Cardiac septum (tissue), 1 donor: ENCODE results near the gene TNFRSF25. TPM values are rescaled to one million over a fixed set of nuclear protein-coding genes. Genes with fewer than 3 reads are reported as not detected.

Experiments used
- DNase-seq: peaks from one replicate; pipeline ENCODE4 v3.0.0-alpha.2; 2020; ENCODE audit warnings: low spot score
- intact Hi-C: fragments of 100-400 bp; cut with DNase I; formaldehyde crosslinking; loops from one replicate; pipeline ENCODE4 v1.14.0; 2022
- total RNA-seq: library from RNA; stranded (reverse); fragmentation: NEBNext Ultra II Directional; extraction: Animal tissue kit (Norgen Biotek cat#: 25700); gene quantifications from one replicate; pipeline ENCODE4 v1.2.1, GENCODE V29; 2021
- donor health status: DM: no; HTN: no; CAD: no.

The TNFRSF25 gene
- total RNA-seq, 1 donor from 2014 or later: 8.5 TPM

DNA sequence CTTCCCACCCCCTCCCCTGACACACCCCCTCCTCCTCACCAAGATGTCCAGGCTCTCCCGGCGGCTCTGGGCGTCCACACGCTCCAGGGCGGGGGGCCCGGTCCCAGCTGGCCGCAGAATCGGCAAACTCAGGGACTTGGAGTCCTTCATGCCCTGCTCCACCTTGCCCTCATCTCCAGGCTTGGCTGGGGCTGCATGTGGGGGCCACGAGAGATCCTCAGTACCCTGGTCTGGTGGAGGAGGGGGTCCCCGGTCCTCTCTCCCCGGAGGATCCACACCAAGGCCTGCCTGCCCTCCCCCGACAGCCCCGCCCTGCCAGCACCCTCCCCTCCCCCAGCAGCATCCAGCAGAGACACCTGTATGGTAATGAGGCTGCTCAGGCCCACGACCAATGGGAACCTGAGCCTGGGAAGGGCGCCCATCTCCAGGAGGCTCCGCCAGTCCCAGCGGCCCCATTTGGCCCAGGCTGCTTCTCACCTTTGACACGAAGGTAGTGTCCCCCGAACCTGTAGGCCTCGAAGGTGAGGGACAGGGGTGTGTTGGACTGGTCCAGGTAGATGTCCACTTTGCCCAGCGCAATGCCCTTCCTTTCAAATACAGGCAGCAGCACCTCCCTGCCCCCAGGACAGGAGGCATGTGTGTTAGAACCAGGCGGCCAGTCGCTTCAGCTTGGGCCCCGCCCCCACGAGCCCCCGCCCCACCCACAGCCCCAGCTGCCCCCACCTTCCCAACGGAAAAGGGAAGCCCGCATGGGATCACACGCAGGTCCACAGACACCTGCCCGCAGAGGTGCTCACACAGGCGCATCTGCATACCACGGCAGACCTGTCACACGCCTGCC is 8.2 kb upstream of the TNFRSF25 start:
- intact Hi-C loops: no loop called here
- no peak for DNase-seq

DNA sequence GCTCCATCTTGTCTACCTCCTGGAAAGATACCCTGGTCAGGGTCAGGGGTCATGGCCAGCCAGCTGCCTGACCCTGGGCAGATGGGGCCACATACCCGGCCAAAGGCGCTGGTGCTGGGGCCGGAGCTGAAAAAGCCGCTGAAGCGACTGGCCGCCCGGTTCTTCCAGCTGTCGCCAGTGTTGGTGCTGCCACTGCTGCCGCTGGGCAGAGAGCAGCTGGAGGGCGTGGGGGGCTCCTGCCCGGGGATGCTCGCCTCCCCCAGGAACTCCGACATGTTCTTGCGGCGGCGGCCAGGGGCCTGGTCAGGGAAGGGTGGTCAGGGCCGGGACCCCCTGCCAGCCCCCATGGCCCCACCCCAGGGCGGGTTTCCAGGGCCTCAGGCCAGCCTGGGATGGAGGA is 7.2 kb upstream of the TNFRSF25 start:
- intact Hi-C loops: no loop called here
- no peak for DNase-seq

DNA sequence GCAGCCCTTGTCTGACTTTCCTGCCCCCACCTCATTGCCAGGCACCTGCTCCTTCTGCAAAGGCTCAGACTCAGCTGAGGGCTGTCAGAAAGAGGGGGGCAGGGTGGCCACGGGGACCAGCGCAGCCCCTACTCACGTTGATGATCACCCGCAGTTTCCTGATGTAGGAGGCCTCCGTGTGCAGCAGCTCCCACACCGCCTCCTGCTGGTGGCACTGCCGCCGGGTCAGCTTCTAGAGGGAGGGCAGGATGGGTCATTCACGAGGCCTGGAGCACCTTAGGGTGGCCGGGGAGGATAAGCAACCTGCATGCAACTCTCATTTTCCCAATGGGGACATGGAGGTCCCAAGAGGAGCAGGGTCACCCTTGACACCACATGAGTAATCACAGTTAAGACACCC is 6.4 kb upstream of the TNFRSF25 start:
- intact Hi-C loops: no loop called here
- DNase-seq: no peak

DNA sequence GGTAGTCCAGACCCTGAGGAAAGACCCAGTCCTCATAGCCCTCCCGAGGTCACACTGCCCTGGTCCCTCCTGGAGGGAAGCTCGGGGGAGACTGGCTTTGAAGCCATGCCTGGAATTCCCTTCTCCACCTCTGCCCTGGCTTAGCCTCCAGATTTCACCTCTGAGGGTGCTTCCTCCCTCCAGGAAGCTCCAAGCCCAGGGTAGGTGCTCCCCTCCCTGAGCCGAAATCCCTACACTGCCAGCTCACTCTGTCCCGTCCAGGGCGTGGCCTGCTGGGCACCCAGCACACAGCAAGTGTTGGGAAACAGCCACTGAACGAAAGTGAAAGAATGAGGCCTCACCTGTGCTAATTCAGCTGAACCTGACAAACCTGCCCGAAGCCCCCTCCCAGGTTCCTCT is 6.0 kb upstream of the TNFRSF25 start:
- intact Hi-C loops: no loop called here
- no peak for DNase-seq

DNA sequence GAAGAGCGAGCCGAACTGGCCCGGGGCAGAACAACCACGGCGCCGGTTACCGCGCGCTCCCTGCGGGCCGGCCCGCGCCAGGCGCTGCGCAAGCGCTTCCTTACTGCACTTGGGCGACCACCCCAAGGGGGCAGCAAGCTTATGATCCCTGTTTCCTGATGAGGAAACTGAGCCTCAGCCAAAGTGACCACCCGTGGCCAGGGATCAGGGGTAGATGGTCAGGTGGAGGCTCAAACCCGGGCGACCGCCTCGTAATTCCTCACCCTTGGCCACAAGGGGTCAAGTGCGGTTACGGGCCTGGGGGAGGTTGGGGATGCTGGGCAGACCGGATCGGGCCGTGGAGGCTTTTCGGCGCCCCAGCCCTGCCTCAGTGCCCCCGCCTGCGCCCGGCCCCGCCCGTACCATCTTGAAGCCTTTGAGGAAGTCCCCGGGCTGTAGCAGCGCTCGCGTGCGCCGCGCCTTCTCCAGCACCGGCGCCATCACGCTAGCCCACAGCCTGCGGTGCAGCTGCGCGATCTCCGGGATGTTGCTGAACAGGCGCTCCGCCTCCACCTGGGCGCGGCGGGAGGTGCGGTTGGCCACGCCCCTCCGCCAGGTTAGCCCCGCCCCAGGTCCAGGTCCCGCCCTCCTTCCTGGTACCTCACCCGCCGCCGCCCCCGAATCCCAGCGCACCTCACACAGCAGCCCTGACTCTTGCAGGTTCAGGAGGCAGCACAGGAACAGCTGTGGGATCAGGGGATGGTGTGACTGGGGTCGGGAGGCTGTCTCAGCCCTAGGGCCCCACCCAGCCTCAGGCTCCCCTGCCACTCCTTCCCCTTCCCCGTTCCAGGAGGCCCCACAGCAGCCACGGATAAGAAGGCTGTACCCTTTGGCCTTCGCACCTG is 5.4 kb upstream of the TNFRSF25 start:
- intact Hi-C loops: no loop called here
- no peak for DNase-seq

DNA sequence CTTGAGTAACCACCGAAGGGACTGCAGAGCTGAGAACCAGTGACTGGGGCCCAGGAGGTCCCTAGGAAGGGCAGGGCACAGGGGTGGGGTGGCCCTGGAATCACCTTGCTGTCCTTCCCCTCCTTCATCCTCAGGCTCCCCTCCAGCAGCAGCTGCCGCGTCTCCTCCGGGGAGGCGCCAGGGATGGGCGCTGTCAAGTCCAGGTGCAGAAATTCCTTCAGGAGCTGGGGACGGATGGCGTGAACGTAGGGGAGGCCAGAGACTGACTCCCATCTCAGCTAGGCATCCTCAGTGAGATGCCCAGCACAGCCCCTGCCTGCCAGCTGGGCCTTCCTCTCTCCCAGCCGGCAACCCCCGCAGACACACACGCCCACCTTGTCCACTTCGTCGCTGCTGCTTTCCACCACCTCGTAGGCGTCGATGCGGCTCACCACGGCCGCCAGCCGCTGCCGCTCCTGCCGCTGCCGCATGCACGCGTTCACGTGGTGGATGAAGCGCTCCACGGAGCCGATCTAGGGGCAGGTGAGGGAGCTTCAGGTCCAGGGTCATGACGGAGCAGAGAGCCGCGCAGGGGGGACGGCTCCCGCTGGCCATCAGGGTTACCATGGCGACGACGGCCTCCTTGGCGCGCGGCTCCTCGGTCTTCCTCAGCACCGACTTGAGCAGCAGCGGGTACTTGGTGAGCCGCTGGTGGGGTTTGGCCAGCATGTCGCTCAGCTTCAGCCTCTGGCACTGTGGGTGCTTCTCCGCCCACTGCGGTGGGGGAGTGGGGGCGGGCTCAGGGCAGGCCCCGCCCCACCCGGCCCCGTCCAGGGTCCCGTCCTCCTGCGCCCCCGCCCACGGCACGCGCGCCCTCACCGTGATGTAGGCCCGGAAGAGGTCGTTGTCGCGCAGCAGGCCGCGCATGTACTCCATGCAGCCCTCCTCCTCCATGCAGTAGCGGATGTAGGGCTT is 4.4 kb upstream of the TNFRSF25 start:
- intact Hi-C loops: no loop called here
- no peak for DNase-seq

DNA sequence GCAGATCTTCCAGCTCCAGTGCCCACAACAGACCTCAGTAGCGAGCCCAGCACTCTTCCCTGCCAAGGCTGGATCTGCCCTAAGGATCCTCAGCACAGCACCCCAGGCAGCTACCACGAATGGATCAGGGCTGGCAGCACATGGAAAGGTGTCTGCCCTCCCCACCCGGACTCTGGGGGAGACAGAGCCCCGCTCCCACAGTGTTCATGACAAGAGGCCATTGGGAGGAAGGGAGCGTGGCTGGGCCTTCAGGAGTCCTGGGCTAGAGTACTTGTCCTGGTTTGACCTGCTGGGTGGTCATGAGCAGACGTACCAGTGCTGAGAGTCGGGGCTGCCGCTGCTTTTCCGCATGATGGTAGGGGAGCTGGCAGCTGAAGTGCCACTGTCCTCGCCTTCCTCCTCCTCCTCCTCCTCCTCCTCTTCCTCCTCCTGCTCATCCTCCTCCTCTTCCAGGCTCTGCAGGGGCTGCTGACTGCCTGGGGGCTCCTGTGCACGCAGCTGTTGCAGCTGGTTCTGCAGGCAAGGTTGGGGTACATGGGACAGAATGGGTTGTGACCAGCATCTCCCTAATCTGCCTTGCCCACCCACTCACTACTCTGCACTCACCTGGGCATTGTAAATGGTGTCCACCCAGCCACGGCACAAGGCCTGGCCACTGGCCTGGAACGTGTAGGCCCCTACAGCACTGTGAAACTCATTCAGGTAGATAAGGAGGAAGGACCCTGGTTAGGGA is 2.9 kb upstream of the TNFRSF25 start:
- intact Hi-C loops: no loop called here

DNA sequence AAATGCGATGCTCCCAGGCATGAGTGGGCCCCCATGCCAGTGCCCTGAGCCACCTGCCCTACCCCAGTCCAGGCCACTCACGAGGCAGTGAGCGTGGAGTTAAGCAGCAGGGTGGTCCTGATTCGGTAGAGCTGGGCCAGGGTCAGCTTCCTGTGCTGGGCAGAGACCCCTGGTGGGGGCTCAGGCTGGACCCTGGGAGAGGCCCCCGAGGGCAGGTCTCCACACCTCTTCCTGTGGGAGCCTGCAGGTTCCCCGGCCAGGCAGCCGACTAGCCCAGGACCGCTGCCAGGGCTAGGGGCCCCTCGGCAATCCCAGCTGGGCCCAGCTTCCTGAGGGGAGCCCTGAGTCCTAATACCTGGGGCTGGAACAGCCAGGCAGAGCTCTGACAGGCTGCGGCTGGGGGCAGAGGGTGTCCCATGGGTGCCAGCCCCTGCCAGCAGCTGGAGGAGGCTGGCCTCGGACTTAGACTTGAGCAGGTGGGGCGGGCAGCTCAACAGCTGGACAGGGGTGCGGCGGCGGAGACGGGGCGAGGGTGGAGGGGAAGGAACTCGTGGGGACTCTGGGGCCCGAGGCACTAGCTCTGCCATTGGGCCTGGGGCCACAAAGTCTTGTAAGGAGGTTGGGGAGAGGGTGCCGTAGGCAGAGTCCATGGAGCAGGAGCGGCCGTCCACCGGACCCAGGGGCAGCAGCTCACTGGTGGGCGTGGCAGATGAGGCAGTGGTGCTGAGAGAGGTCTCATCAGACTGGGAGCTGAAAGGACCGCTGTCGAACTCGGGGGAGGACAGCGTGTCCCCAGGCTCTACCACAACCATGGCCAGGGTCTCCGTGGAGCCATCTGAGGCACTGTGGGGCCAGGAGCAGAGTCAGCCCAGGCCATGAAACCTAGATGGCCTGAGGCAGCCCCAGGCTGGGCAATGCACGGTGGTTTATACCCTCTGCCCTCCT is 2.0 kb upstream of the TNFRSF25 start:
- intact Hi-C loops: no loop called here

More for the DNA sequence above, 2.9 kb upstream of the TNFRSF25 start:
- DNase-seq: no peak

DNA sequence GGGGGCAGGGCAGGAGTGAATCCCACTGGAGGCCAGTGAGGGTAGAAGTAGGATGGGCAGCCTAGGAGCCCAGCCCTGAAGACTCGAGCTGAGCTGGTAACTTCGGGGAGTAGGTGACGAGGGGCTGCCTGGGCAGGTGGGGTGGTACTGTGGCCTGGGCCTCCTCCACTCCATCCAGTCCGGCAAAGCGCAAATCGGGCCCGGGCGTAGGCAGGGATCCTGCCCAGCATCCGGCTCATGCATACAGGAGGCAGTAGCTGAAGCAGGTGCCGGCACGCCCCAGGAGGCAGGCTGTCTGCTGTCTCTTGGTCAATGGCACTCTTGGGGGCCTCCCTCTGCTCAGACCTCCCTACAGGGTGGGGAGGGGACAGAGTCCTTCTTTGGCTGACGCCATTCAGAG is 1.3 kb upstream of the TNFRSF25 start:
- no peak for DNase-seq
- intact Hi-C loops: no loop called here

More for the DNA sequence above, 2.0 kb upstream of the TNFRSF25 start:
- no peak for DNase-seq

DNA sequence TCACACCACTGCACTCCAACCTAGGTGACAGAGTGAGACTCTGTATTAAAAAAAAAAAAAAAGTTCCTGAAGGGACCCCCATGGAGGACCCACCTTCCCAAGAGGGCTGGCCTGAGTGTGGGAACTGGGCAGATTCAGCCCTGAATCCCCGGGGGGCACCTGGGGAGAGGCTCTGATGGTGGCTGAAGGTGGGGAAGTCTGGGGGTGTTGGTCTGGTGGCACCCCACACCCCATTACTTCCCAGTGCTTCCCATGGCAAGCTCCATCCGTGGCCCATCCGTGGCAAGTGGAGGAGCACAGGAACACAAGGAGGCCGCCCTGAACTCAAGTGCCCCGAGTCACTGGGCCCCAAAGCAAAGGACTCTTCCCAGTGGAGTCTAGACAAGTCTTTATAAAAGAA is 778 bp upstream of the TNFRSF25 start:
- intact Hi-C loops: no loop called here

DNA sequence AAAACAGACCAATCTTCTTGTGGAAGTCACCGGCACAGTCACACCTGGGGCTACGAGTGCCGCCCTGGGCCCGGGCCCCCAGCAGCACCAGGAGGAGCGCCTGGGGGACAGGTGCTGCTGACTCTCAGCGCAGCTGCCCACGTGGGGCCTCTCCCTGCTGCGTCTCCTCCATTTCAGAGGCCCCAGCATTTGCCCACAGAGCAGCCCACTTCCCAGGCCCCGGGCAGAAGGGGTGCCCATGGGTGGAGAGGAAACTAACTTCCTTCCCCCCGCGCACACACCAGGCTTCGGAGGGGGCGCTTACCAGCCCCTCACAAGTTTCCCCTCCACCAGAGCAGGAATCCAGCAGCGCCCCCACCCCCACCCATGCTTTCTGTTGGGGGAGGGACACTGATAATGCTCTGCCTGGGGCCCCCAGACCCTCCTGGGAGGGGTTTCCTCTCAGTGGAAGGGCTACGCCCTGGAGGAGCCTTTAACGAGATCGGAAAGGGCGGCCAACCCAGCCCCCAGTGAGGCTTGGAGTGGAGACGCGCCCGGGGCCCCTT is 440 bp downstream of the TNFRSF25 start:
- no peak for DNase-seq
- intact Hi-C loops: no loop called here

More for the DNA sequence above, 778 bp upstream of the TNFRSF25 start:
- DNase-seq: no peak

DNA sequence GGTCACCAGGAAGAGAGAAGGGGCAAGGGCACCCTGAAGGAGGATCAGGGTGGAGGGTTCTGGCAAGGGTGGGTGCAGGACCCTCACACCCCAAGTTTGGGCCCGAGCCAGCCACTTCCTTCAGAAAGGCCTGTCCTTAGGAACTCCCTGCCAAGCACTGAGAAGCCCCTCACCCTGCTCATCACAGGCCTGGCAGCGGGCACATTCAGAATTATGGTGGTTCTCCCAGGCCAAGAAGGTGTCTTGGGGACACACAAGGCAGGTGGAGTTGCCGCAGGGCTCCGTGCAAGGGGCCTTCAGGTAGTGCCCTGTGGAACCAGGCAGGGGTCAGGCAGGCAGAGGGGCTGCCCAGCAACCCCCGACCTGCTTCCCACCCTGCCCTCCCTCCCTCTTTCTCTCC is 1.1 kb downstream of the TNFRSF25 start:
- DNase-seq: no peak
- intact Hi-C loops: no loop called here

DNA sequence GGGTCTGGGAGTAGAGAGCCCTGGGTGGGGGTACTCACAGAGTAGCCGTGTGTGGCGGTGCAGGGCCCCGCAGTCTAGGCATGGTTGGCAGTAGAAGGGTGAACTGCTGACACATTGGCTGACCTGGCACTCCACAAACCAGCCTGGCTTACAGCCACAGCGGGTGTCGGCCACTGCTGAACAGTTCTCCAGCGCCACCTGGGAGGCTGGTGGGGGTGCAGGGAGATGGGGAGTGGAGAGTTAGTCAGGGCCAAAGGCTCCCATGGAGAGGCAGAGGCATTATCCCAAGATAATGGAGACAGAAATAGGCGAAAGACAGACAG is 1.5 kb downstream of the TNFRSF25 start:
- DNase-seq: peak; percentile 85
- intact Hi-C loops: no loop called here

DNA sequence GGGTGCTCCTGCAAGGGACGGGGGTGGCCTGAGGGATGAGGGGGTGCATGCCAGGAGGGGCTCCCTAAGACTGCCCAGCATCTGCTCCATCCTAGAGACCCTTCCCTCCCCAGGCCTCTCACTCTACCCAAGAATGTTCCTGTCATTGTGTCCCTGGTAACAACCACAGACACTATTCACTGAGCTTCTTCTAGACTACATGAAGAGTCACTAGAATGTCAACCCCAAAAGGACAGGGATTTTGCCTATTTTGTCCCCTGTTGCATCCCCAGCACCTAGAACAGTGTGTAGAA is 2.9 kb downstream of the TNFRSF25 start:
- DNase-seq: no peak
- intact Hi-C loops: no loop called here

DNA sequence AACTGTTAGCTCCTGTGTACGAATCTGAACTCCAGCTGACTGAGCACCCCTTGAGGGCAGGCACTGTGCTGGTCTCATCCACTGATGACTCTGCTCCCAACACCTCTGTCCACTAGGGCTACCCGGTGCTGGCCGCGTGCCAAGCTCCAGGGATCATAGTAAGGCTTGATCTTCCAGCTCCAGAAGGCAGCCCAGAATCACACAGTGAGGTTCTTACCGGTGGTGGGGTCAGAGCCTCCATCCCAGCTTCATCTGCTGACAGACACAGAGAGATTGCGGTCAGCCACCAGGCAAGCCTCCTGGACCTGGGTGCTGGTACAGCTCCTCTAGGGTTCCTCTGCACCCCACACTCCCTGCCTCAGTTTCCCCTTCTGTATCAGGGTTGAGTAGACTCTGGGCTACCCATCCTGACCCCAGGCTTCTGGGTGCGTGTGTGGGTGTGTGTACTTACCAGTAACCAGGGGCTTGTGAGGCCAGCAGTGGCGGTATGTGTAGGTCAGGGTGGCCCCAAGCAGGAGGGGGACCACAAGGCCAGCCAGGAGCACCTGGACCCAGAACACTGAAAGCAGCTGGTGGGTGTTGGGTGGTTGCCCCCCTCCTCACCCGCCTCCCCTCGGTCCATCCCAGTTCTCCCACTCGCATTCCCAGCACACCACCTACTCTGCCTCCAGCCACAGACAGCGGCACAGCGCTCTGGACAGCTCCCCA is 3.4 kb downstream of the TNFRSF25 start:
- intact Hi-C loops: no loop called here
- DNase-seq: no peak

DNA sequence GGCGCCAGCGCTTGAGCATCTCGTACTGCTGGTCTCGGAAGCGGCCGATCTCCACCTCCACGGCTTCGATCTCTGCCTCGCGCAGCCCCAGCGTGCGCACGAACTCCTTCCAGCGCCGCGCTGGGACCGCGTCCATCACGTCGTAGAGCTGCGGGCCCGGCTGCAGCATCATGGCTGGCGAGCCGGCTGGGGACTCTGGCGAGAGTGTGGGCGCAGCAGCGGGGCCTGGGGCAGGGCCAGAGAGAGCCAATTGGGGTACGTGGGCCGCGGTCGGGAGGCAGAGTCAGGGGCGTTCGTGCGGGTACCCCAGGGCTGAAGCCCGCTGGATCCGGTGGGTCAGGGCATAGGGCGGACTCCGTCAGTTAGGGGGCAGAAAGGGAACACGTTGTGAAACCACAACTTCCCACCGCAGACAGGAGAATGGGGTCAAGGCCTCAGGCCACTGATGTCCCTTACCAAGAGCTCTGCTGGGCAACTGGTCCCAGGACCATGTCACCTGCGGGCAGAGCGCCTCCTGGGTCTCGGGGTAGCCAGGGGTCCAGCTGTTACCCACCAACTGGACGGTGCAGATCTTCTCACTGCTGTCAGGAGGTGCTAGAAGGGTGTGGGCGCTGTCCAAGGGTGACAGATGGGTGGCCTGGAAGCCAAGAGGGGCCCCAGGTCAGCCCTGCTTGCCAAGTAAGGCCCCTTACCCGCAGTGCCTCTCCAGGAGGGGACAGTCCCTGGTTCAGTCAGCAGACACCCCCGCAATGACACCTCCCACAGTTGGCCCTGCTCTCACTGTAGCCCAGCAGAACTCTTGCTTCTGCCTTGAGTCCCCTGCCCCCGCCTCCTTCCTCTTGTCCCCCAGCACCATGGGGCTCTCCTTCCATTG is 4.2 kb downstream of the TNFRSF25 start:
- intact Hi-C loops: no loop called here
- DNase-seq: no peak
